BE2C (cell line): ENCODE measurements around the gene CACNA1D.

Experiments
- DNase-seq: peaks from one replicate; pipeline ENCODE4 v3.0.0-alpha.2; 2020
- H3K27me3 ChIP-seq: fragments of 250-450 bp; sonication (Bioruptor Pico); 2 replicates; pipeline ENCODE4 v1.5.1; 2020; ENCODE audit warnings: mild to moderate bottlenecking
- H3K36me3 ChIP-seq: fragments of 250-450 bp; sonication (Bioruptor Pico); 2 replicates; pipeline ENCODE4 v1.5.1; 2020; ENCODE audit warnings: mild to moderate bottlenecking
- H3K4me1 ChIP-seq: fragments of 250-450 bp; sonication (Bioruptor Pico); 2 replicates; pipeline ENCODE4 v1.5.1; 2020
- H3K4me3 ChIP-seq: 2 replicates; pipeline ENCODE4 v1.5.1; 2011; ENCODE audit warnings: low read depth, low read length
- H3K9me3 ChIP-seq: fragments of 250-450 bp; sonication (Bioruptor Pico); 2 replicates; pipeline ENCODE4 v1.5.1; 2020
- TF ChIP-seq, protein P1 (sequence below): IDR thresholded peaks from 2 replicates; pipeline ENCODE4 v1.5.1; 2012; ENCODE audit warnings: mild to moderate bottlenecking, low read depth, low read length

The CACNA1D gene

DNA sequence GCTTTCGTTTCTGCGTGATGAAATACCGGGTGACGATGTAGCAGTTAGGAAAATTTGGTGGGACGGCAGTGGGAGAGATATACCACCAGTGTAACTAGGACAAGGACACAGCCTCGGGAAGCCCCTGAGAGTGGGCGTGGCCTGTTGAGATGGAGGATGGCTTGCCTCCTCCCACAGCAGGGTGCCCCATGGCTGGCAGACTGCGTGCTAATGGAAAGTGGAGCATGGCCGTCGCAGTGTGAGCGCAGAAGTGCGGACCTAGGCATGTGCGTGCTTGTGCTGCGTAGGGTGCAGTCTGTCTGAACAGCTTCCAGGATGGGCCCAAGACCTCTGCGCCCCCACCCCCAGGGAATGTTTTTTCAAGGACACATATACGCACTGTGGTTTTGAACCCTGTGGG lies 295.0 kb downstream of the CACNA1D start:
- no peak overlapping the region for H3K4me3 ChIP-seq
- DNase-seq: no peak

DNA sequence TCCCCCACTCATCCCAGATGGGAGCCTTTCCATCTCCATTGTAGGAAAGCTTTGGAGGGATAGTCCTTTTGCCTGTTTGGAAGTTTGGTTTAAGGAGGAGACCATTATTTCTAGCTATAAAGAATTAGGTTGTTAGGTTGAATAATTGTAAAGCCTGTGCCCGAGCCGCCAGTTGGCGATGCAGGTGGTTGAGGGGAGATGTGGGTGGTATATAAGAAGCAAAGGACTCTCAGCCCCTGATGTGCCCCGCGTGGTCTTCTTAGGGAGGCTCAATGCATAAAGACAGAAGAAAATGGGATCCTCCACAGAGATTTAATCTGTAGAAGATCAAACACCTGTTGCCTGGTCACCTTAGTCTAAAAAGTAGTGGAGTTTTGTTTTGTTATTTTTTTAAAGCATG lies 296.1 kb downstream of the CACNA1D start:
- no peaks in the 10 kb centered on the region for H3K4me1 ChIP-seq
- no peak for DNase-seq
- H3K9me3 ChIP-seq: no peaks in the 10 kb centered on the region
- H3K27me3 ChIP-seq: no peaks in the 10 kb centered on the region
- no peaks in the 10 kb centered on the region for H3K36me3 ChIP-seq
- H3K4me3 ChIP-seq: no peak overlapping the region
- TF ChIP-seq, protein P1, sequence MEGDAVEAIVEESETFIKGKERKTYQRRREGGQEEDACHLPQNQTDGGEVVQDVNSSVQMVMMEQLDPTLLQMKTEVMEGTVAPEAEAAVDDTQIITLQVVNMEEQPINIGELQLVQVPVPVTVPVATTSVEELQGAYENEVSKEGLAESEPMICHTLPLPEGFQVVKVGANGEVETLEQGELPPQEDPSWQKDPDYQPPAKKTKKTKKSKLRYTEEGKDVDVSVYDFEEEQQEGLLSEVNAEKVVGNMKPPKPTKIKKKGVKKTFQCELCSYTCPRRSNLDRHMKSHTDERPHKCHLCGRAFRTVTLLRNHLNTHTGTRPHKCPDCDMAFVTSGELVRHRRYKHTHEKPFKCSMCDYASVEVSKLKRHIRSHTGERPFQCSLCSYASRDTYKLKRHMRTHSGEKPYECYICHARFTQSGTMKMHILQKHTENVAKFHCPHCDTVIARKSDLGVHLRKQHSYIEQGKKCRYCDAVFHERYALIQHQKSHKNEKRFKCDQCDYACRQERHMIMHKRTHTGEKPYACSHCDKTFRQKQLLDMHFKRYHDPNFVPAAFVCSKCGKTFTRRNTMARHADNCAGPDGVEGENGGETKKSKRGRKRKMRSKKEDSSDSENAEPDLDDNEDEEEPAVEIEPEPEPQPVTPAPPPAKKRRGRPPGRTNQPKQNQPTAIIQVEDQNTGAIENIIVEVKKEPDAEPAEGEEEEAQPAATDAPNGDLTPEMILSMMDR: no peak

More for the DNA sequence above, 295.0 kb downstream of the CACNA1D start:
- TF ChIP-seq, protein P1: no peak
- Histone ChIP-seq H3K4me1 (no peaks in the 10 kb centered on the region), H3K27me3 (no peaks in the 10 kb centered on the region), H3K9me3 (no peaks in the 10 kb centered on the region), H3K36me3 (no peaks in the 10 kb centered on the region)

DNA sequence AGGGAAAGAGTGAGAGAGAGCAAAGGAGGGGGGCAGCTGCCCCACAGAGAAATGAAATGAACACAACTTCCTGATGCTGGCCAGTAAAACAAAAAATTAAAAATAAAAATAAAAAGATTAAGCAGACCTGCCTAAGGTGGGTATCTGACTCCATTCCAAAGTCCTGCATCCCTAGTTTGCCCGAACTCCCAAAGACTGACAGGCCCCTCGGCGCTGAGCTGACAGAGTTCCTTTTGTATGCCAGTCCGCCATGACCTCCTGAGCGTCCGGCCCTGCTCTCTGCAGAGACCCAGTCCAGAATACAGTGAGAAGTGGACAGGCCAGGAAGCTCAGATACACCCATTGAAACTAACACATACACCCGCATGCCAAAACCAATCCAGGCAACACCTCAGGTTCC lies 296.9 kb downstream of the CACNA1D start:
- Histone ChIP-seq H3K4me3 (no peak overlapping the region), H3K4me1 (peaks cover 4% of the 10 kb centered on the region; the same call in 1 of the 2 replicates), H3K27me3 (no peaks in the 10 kb centered on the region), H3K36me3 (no peaks in the 10 kb centered on the region), H3K9me3 (no peaks in the 10 kb centered on the region)
- TF ChIP-seq, protein P1: no peak
- no peak for DNase-seq

DNA sequence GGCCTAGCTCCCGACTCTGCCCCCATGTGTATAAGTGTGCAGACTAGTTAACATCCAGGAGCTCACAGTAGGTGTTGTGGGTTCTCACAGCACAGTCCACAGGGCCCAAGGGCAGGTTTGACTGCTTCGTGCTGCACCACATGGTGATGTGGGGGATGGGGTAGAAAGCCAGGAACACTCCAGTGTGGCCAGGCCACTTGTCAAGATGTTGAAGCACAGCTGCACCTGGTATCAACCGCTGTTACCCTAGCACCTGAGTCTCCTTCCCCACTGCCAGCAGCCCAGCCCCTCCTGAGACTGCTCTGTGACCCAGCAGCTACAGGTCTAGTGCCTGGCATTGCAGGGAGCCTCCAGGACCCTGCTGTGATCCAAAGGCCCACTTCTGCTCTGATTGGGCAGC lies 298.5 kb downstream of the CACNA1D start:
- Histone ChIP-seq H3K9me3 (no peaks in the 10 kb centered on the region), H3K4me1 (peaks cover 4% of the 10 kb centered on the region; the same call in 1 of the 2 replicates), H3K4me3 (no peak overlapping the region), H3K36me3 (no peaks in the 10 kb centered on the region), H3K27me3 (no peaks in the 10 kb centered on the region)
- no peak for DNase-seq
- TF ChIP-seq, protein P1: no peak

DNA sequence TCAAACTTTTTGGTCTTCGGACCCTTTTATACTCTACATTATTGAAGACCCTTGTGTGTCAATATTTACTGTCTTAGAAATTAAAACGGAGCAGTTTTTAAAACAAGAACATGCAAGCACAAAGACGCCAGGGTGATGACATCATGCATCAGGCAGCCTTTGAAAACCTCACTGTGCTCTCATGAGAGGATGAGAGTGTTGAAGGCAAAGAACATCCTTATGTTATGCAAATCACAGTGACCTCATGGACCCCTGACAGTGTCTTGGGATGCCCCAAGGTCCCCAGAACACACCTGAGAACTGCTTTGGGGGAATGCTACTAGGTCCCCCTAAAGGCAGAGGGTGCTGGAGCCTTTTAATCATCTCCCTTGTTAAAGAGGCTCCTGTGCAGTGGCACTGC lies 300.2 kb downstream of the CACNA1D start:
- TF ChIP-seq, protein P1: no peak
- Histone ChIP-seq H3K9me3 (no peaks in the 10 kb centered on the region), H3K4me3 (no peak overlapping the region), H3K4me1 (peaks cover 4% of the 10 kb centered on the region; the same call in 1 of the 2 replicates), H3K27me3 (no peaks in the 10 kb centered on the region), H3K36me3 (no peaks in the 10 kb centered on the region)
- DNase-seq: no peak

DNA sequence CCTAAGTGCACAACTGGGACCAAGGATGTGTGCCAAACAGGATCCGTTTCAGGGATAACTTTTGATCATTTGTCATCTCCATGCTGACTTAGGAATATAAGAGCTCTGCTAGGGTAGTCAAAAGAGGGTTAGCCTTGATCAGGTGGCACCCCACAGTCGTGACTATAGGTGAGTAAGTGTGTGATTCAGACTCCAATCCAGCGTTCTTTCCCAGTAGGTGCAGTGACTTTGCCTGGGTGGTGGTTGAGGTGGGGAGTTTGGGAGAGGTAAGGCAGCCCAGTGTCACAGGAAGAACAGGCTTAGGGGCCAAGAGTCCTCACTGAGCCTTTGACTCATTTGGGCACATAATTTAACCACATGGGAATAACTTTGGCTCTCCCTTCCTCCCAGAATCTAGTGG lies 300.8 kb downstream of the CACNA1D start:
- Histone ChIP-seq H3K27me3 (no peaks in the 10 kb centered on the region), H3K36me3 (no peaks in the 10 kb centered on the region), H3K9me3 (no peaks in the 10 kb centered on the region), H3K4me3 (no peak overlapping the region), H3K4me1 (peaks cover 4% of the 10 kb centered on the region; the same call in 1 of the 2 replicates)
- DNase-seq: no peak
- TF ChIP-seq, protein P1: no peak
